HG03280 (cell line): Measurements from ENCODE around the gene CAPSL.
"Not testable (repeated sequence)": the region's sequence is repeated elsewhere in the genome, so short reads cannot be mapped to it uniquely, and the experiment has no call there.

Experiments
- ATAC-seq: cut with Tn5 transposase; IDR thresholded peaks from one replicate; pipeline ENCODE4 v1.9.1; 2021; ENCODE audit warnings: mild to moderate bottlenecking, moderate library complexity; ENCODE audit not compliant: unreplicated experiment

CAPSL gene

DNA sequence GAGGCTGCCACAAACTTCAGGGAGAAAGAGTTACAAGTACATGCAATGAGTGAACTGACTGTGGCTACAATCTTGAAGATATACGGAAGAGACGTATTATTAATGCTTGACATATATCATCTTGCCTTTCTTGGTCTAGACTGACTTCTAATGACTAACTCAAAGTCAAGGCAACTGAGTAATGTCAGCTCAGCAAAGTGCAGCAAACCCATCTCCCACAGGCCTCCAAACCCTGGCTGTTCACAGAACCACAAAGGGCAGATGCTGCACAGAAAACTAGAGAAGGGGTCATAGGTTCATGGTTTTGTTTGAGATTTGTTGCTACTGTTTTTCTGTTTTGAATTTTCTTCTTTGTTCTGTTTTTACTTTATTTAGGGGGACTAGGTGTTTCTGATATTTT is 60.8 kb downstream of the CAPSL start:
- no peak for ATAC-seq

DNA sequence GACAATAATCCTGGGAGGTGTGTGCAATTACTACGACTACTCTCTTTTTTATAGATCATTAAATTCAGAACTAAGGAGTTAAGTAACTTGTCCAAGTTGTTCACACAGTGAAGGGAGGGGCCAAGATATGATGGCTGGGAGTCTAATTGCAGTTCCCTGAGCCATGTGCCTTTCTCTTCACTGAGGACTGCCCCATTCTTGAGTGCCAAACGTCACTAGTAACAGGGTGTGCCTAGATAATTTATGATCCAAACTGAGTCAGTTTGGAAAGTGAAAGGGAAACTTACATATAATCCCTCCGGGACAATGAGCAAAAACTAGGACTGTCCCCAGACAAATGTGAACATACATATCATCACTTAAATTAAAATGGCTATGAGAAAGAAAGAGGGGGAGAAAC is 61.5 kb downstream of the CAPSL start:
- no peak for ATAC-seq

DNA sequence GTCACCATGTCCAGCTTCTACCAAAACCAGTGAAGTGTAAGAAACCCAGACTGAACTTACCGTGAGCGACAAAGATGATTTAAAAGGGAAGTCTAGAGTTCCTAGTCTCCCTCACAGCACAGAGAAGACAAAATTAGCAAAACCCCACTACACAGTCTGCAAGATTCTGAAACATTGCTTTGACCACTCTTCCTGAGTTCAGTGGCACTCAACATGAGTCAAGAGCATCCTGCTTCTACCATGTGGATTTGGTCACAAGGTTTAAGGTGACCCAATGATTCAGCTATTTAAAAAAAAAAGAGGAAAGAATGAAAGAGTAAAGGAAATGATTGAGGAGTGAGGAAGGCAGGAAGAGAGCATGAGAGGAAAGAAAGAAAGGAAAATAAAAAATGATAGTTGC is 62.0 kb downstream of the CAPSL start:
- no peak for ATAC-seq

DNA sequence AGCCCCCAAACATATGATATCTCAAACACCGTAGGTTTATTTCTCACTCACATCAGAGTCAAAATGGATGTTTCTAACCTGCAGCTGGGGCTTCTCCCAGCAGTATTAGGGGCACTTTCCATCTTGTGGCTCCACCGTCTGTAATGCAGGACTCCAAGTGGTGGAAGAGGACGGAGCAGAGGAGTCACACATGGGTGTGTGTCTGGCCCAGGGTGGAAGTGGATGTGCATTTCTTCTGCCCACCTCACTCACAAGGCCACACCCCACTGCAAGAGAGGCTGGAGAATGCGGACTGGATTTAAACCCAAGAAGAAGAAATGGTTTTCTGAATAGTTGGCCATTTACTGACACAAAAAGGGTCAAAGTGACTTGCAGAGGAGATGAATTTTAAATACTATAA is 67.8 kb downstream of the CAPSL start:
- ATAC-seq, result no peak

DNA sequence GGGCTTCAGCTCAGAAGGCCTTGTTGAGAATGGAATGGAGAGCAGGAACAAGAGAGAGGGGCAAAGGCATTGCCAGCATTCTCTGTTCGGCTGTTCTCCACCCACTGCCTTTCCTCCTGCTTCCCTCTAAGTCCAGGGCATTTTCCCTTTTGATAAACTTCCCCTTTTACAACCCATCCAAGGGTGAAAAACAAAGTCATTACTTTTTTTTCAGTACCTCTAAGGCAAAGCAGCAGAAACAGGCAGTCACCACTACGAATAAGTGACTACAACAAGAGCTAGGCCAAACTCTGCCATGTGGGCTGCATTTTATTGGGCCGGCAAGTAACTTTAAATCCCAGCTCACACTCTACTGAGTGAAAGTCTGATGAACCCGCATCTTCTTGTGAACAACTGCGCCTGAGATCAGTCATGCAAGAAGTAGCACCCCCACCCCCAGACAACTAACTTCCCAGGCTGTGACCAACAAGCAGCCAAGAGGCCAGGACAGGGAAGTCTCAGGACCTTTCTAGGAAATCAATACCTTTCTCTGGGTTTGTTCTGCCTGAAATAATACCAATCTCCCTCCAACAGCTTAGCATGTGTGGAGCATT is 68.6 kb downstream of the CAPSL start:
- ATAC-seq, result no peak

DNA sequence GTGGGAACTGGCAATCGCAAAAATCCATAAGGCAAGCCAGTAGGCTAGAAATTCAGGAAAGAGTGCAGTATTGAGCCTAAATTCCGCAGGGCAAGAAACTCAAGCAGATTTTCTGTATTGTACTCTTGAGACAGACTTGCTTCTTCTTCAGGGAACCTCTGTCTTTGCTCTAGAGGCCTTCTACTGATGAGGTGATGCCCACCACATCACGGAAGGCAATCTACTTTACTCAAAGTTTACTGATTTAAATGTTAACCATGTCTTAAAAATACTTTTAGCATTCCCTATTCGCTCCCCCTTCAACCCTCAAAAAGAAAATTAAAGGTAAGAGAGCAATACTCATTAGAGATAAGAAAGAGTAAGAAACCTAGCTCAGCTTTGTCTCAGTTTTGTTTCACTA is 70.4 kb downstream of the CAPSL start:
- ATAC-seq, result no peak

DNA sequence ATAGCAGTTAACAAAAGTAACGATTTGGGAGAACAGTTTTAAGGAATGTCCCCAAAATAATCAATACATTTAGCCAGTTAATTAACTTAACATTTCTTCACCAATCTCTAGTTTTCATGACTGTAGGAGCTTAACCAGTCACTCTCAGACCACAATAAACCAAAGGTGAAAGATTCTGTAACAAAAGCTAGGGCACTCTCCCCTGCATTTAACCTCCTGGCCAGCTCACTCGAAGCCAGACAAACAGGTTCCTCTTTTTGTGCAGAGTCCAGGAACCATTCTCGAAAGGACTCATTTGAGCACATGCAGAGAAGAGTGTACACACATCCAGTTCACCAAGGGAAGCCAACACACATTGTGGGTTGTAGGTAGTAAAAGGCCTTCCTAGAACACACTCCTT is 75.3 kb downstream of the CAPSL start:
- ATAC-seq, result no peak

DNA sequence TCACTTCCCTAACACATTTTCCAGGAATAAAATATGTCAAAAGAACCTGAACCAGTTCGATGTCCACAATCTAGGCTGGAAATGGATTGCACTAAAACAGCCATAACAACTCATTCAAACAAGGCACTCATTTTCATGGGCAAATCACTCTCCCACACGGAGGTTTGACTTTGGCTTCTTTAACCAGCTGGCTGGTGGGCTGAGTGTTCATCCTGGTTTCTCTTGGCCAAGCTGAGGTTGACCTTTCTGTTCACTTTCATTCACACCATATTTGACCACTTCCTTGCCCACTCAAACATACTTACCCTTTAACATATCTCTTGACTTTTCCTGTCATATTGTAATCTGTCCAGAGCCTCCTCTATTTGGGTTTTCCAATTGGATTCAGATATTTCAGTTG is 76.3 kb downstream of the CAPSL start:
- ATAC-seq, result no peak

DNA sequence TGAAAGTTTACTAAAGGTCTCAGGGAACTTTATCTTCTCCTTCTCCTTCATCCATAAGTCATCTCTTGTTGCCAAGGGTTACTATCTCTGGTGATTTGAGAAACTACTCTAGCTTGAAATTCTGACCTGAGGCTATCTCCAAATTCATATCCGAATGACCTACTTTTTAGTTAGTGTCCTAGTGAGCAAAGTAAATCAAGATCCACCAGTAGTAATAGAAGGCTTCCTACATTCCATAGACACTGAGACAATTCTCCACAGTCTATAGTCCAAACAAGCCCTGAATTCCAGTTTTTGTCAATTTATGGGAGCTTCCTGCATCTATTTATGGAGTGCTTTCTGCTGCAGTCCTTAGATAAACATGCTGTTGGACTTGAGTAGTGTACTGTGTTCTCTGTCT is 76.7 kb downstream of the CAPSL start:
- ATAC-seq, result no peak

DNA sequence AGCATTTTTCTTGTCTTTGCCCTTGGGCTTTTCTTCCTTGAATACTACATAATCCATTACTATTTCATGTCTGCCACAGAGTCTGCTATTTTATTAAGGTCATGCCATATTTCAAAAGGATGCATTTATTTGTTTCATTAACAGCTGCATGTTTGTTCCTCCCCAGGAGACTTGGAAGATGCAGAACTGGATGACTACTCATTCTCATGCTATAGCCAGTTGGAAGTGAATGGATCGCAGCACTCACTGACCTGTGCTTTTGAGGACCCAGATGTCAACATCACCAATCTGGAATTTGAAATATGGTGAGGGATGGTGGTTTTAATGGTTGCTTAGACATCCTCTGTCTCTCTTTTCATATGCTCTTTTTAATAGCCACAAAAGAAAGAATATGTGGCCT is 77.7 kb downstream of the CAPSL start:
- no peak for ATAC-seq

DNA sequence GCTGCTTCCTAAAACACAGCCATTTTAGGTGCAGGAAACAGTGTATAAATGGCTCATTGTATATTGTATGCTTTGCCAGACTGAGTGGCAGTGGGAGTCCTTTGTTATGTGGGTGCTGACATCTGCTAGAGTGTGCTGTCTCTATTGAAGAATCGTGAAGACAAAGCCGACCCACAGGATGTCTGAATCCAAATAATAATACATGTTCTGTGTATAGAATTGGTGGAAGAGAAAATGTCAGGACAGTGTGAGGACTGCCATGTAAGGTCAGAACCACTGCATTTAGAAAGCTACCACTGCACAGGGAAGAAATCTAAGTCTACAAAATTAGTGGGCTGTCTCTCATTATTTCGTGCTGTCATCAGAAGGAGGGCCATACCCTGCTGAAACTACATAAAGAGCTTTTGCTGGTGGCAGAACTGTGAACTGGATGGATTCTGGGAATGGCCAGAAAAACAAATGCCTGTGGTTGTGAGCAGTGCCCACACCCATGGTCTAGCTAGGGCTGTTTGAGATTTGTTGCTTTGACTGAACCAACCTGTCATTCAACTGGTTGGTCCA is 79.2 kb downstream of the CAPSL start:
- no peak for ATAC-seq

DNA sequence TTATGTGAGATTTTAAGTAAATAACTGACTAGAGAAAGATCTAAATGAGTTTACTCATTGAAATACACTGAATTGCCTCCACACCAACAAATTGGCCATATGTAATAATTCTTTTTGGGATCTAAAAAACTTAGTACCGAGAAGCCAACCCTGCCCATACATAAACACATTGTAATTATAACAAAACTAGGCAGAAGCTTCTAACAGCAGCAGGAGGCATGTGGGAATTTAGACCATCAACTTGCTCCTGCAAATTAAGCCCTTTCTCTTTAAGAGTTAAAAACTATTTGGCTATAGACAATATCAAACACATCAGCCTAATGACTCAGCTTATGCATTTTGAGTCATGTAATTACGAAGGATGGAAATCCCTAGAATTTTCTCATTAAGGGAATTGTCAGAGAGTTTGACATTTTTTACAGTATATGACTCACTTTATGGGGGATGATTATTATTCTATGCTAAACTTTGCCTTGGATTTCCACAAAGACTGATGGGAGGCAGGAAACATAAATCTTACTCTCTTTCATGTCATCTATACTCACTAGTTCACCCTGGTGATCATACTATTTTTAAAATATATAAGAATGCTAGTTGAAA is 80.7 kb downstream of the CAPSL start:
- no peak for ATAC-seq

DNA sequence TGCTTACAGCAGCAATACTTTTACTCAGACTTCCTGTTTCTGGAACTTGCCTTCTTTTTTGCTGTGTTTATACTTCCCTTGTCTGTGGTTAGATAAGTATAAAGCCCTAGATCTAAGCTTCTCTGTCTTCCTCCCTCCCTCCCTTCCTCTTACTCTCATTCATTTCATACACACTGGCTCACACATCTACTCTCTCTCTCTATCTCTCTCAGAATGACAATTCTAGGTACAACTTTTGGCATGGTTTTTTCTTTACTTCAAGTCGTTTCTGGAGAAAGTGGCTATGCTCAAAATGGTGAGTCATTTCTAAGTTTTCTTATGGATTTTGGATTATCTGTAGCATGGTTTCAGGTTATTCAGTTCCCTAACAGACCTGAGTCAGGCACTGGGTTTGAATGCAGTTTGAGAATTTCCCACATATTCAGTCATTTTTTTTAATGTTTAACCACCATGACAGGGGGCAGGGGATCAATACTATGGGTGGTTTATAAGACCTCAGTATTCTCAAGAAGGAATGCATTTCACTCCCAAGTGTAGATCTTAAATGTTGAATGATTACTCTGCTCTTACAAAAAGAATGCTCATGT is 81.6 kb downstream of the CAPSL start, which contains the start of gene IL7R:
Gene IL7R, plus strand, starts transcription at position 127 of the 587 bp plus-strand sequence. Its CDS starts 87 bp downstream, at position 214.
- ATAC-seq, result no peak

DNA sequence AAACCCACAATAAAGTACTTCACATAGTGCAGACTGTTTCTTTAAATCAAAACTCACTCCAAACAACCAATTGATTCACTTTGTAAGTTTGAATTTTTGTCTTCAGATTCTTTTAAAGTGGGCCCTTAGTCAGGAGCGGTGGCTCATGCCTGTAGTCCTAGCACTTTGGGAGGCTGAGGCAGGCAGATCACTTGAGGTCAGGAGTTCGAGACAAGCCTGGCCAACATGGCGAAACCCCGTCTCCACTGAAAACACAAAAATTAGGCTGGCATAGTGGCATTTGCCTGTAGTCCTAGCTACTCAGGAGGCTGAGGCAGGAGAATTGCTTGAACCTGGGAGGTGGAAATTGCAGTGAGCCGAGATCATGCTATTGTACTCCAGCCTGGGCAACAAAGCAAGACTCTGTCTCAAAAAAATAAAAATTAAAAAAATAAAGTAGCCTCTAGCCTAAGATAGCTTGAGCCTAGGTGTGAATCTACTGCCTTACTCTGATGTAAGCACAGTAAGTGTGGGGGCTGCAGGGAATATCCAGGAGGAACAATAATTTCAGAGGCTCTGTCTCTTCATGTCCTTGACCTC is 82.1 kb downstream of the CAPSL start:
- ATAC-seq, result not testable (repeated sequence)

DNA sequence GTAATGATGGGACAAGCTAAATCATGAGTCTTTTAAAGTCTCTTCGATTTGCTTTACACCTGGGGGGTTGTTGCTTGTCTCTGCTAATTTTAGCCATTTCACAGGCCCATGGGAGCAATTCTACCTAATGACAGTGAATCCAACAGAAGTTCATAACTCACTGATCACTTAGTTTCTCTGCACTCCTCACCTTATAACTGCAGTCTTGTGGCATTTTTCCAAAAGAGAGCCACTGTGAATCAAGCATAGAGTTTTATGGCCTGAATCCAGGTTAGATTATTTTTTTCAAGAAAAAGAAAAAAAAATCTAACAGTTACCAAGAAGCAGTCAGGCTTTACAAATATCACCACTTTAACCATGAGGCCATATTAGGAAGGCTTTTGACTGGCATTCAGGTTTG is 83.2 kb downstream of the CAPSL start:
- no peak for ATAC-seq
